Lung (tissue), 12 donors: ENCODE results near the gene MCM10. TPM values are rescaled to one million over a fixed set of nuclear protein-coding genes. Genes with fewer than 3 reads are reported as not detected.

Experiments used
- ATAC-seq: fragments of 200-7000 bp; cut with Tn5 transposase; one replicate; pipeline ENCODE4 v1.9.1; 2020; ENCODE audit warnings: moderate number of reproducible peaks; ENCODE audit not compliant: insufficient read depth, low FRiP score
- DNase-seq, 3 donors: peaks; one replicate each; pipeline ENCODE4 v3.0.0-alpha.2; 2013 to 2017
- H3K27ac ChIP-seq, 2 donors: one replicate each; pipeline ENCODE4 v1.5.1; 2013; ENCODE audit warnings: mild to moderate bottlenecking in 2 of 2, moderate library complexity in 2 of 2, control low read depth in 1 of 2, inconsistent platforms in 1 of 2, low read depth in 1 of 2, low read length in 1 of 2
- H3K27me3 ChIP-seq, 3 donors: one replicate each; pipeline ENCODE4 v1.5.1; 2013; ENCODE audit warnings: low read length in 2 of 3; ENCODE audit not compliant: control insufficient read depth in 3 of 3, insufficient read depth in 3 of 3
- H3K36me3 ChIP-seq, 4 donors: one replicate each; pipeline ENCODE4 v1.5.1; 2013; ENCODE audit warnings: low read length in 4 of 4, mild to moderate bottlenecking in 1 of 4, moderate library complexity in 1 of 4; ENCODE audit not compliant: control insufficient read depth in 4 of 4, insufficient read depth in 4 of 4
- H3K4me1 ChIP-seq, 5 donors: one replicate each; pipeline ENCODE4 v1.5.1; 2013; ENCODE audit warnings: low read length in 5 of 5, mild to moderate bottlenecking in 2 of 5, moderate library complexity in 1 of 5; ENCODE audit not compliant: control insufficient read depth in 5 of 5, insufficient read depth in 5 of 5
- H3K4me3 ChIP-seq: one replicate; pipeline ENCODE4 v1.5.1; 2013; ENCODE audit warnings: mild to moderate bottlenecking, control low read depth, moderate library complexity
- H3K9ac ChIP-seq, 2 donors: one replicate each; pipeline ENCODE4 v1.5.1; 2013; ENCODE audit warnings: low read length in 2 of 2, control low read depth in 1 of 2; ENCODE audit not compliant: insufficient read depth in 1 of 2
- H3K9me3 ChIP-seq, 4 donors: one replicate each; pipeline ENCODE4 v1.5.1; 2013; ENCODE audit warnings: low read length in 3 of 4, mild to moderate bottlenecking in 1 of 4, moderate library complexity in 1 of 4; ENCODE audit not compliant: control insufficient read depth in 4 of 4, insufficient read depth in 3 of 4
- WGBS, 2 donors: extraction: QIAGEN DNeasy Blood & Tissue Kit; methylation state at CpG; one replicate each; pipeline ENCODE4 v1.1.7; 2013; 5-methylcytosine and 5-hydroxymethylcytosine counted together
- polyA plus RNA-seq, 2 donors: library from polyadenylated mRNA; stranded (reverse); fragments of 200-250 nt; gene quantifications; one replicate each; pipeline ENCODE4 v1.2.1, GENCODE V29; 2013
- total RNA-seq, 2 donors: library from RNA; depleted of rRNA in 1 of 2; stranded (reverse); fragments of >200 nt in 1 of 2; gene quantifications; one replicate each; pipeline ENCODE4 v1.2.1, GENCODE V29; 2014 to 2021
- TF ChIP-seq, protein P1 (sequence below): IDR thresholded peaks from 2 replicates; pipeline ENCODE4 v1.5.1; 2012; ENCODE audit warnings: mild to moderate bottlenecking; ENCODE audit errors: control extremely low read depth, extremely low read depth
- donor health status: control.
- donor health status: control.
- donor health status: Bipolar disorder and iron deficiency.
- donor health status: healthy.
- donor health status: DM: yes; HTN: yes; CAD: no.

MCM10 gene
- total and polyA plus RNA-seq, 4 donors, result 0.54 to 1.8 (median 1.0) TPM

DNA sequence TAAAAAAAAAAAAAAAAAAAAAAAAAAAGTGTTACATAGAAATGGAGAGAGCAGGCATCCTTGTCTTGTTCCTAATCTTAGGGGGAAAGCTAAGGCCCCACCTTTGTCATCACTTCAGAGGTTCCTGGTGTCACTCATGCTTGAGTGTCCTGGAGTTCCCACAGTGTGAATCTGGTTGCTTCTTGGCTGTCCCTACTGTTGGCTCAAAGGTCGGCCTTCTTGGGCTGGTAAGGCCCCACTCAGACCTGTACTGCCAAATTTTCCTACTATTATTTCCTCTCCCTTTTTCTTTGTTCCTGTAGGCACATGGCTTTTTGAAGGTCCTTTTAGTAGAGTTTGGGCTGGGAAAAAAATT is 39.9 kb upstream of the MCM10 start:
- peaks cover 0 to 11% (median 0%) of the 10 kb centered on the region in 5 donors for H3K4me1 ChIP-seq
- DNase-seq (no peak), ATAC-seq (no peak)
- no peaks in the 10 kb centered on the region for H3K27me3 ChIP-seq
- TF ChIP-seq, protein P1, sequence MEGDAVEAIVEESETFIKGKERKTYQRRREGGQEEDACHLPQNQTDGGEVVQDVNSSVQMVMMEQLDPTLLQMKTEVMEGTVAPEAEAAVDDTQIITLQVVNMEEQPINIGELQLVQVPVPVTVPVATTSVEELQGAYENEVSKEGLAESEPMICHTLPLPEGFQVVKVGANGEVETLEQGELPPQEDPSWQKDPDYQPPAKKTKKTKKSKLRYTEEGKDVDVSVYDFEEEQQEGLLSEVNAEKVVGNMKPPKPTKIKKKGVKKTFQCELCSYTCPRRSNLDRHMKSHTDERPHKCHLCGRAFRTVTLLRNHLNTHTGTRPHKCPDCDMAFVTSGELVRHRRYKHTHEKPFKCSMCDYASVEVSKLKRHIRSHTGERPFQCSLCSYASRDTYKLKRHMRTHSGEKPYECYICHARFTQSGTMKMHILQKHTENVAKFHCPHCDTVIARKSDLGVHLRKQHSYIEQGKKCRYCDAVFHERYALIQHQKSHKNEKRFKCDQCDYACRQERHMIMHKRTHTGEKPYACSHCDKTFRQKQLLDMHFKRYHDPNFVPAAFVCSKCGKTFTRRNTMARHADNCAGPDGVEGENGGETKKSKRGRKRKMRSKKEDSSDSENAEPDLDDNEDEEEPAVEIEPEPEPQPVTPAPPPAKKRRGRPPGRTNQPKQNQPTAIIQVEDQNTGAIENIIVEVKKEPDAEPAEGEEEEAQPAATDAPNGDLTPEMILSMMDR, result no peak
- H3K9ac ChIP-seq, result no peak overlapping the region
- H3K36me3 ChIP-seq, result peaks cover 16 to 24% (median 18%) of the 10 kb centered on the region in 4 donors
- WGBS, 2 donors, result 91 to 93% methylated on average over 1 of the region's 1 CpG
- no peak overlapping the region for H3K27ac ChIP-seq
- H3K4me3 ChIP-seq, result no peak overlapping the region
- H3K9me3 ChIP-seq, result no peaks in the 10 kb centered on the region

DNA sequence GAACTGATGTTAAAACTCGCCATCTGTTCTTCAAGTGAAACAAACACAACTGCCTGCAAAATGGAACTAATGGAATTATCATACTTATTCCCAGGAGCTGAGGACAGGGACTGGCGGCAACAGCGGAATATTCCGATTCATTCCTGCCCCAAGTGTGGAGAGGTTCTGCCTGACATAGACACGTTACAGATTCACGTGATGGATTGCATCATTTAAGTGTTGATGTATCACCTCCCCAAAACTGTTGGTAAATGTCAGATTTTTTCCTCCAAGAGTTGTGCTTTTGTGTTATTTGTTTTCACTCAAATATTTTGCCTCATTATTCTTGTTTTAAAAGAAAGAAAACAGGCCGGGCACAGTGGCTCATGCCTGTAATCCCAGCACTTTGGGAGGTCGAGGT is 24.7 kb upstream of the MCM10 start:
- TF ChIP-seq, protein P1, result no peak
- no peak overlapping the region for H3K4me3 ChIP-seq

DNA sequence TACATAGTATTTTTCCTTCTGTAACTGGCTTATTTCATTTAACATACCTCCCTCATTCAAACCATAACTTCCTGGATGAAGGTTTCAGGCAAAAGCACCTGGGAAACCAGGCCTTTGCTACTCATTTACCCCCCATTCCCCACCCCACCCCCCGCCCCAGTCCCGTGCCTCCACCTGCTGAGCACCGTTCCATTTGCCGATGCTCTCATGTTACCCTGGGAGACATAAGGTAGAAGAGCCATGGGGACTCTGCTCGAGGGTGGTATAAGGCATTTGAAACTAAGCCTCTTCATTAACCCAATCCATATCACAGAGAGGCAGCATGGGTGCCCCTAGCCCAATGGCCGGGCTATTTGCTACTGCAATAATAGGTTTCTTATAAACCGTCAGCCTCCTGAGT is 22.2 kb upstream of the MCM10 start:
- peaks cover 0 to 2% (median 0%) of the 10 kb centered on the region in 5 donors for H3K4me1 ChIP-seq
- no peak for ATAC-seq
- no peak overlapping the region for H3K4me3 ChIP-seq
- no peak overlapping the region for H3K9ac ChIP-seq
- no peaks in the 10 kb centered on the region for H3K9me3 ChIP-seq
- TF ChIP-seq, protein P1, result no peak
- no peak overlapping the region for H3K27ac ChIP-seq
- 80 to 88% methylated on average over 7 of the region's 7 CpGs for WGBS, 2 donors
- H3K27me3 ChIP-seq, result no peaks in the 10 kb centered on the region
- H3K36me3 ChIP-seq, result peaks cover 10 to 40% (median 17%) of the 10 kb centered on the region in 4 donors
- no peak for DNase-seq

More for the DNA sequence above, 24.7 kb upstream of the MCM10 start:
- Histone ChIP-seq H3K36me3 (peaks cover 14 to 55% (median 27%) of the 10 kb centered on the region in 4 donors), H3K27me3 (no peaks in the 10 kb centered on the region), H3K4me1 (no peaks in the 10 kb centered on the region), H3K9me3 (no peaks in the 10 kb centered on the region), H3K9ac (no peak overlapping the region), H3K27ac (no peak overlapping the region)
- DNase-seq (no peak), ATAC-seq (no peak)
- WGBS, 2 donors, result 96% methylated on average over 8 of the region's 8 CpGs

DNA sequence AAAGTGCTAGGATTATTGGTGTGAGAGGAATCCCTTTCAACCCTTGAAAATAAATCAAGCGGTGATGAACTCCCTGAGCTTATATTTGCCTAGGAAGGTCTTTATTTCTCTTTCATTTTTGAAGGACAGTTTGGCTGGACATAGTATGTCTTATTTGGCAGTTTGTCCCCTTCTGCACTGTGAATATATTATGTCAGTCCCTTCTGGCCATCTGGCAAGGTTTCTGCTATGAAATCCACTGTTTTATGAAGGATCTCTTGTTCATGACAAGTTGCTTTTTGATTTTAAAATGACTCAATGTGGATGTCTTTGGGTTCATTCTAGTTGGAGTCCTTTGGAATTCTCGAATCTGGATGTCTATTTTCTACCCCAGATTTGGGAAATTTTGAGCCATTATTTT is 21.7 kb upstream of the MCM10 start:
- ATAC-seq (no peak), DNase-seq (no peak)
- H3K27ac ChIP-seq, result no peak overlapping the region
- H3K4me3 ChIP-seq, result no peak overlapping the region
- H3K9ac ChIP-seq, result no peak overlapping the region
- TF ChIP-seq, protein P1, result no peak
- no peaks in the 10 kb centered on the region for H3K27me3 ChIP-seq
- H3K4me1 ChIP-seq, result peaks cover 0 to 2% (median 0%) of the 10 kb centered on the region in 5 donors
- peaks cover 10 to 38% (median 16%) of the 10 kb centered on the region in 4 donors for H3K36me3 ChIP-seq
- no peaks in the 10 kb centered on the region for H3K9me3 ChIP-seq
- WGBS, 2 donors, result 96 to 97% methylated on average over 2 of the region's 2 CpGs
